Islet precursor cell (in vitro differentiated cells): ENCODE data around the gene EHMT1.
A peak's percentile ranks its signal among the peaks of the same experiment; 100 is the strongest.

Source experiments
- DNase-seq: peaks from one replicate; pipeline ENCODE4 v3.0.0-alpha.2; 2018

The EHMT1 gene

GRCh38 chr9:137648396-137648795, 29.6 kb downstream of the EHMT1 start:
- no peak for DNase-seq

GRCh38 chr9:137649553-137649952, 30.7 kb downstream of the EHMT1 start:
- no peak for DNase-seq

GRCh38 chr9:137650259-137650658, 31.5 kb downstream of the EHMT1 start:
- DNase-seq = no peak

- DNase-seq = no peak
These were observed 32.0 kb downstream of the EHMT1 start for GRCh38 chr9:137650779-137651178.

- DNase-seq = no peak
These were observed 37.6 kb downstream of the EHMT1 start for GRCh38 chr9:137656416-137656815.

DNA sequence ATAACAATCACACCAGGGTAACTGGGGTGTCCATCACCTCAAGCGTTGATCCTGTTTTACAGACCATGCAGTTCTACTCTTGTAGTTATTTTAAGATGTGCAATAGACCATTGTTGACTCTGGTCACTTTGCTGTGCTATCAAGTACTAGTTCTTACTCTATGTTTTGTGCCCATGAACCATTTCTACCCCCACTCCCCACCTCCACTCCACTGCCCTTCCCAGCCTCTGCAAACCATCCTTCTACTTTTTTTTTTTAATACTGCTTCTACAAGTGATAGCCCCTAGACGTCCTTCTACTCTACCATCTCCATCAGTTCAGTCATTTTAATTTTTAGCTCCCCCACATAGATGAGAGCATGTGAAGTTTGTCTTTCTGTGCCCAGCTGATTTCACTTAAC, 38.8 kb downstream of the EHMT1 start:
- no peak for DNase-seq

GRCh38 chr9:137658781-137659180, 40.0 kb downstream of the EHMT1 start:
- DNase-seq = no peak

DNA sequence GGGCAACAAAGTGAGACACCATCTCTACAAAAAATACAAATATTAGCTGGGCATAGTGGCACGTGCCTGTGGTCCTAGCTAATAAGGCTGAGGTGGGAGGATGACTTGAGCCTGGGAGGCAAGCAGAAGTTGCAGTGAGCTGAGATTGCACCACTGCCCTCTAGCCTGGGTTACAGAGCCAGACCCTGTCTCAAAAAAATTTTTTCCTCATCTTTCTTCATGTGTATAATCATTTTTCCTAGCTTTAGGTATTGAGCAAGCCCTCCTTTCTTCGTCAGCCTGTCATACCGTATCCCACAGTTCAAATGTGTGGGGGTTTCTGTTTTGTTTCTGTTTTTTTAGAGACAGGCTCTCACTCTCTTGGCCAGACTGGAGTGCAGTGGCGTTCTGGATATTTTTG, 41.3 kb downstream of the EHMT1 start:
- DNase-seq = no peak

DNA sequence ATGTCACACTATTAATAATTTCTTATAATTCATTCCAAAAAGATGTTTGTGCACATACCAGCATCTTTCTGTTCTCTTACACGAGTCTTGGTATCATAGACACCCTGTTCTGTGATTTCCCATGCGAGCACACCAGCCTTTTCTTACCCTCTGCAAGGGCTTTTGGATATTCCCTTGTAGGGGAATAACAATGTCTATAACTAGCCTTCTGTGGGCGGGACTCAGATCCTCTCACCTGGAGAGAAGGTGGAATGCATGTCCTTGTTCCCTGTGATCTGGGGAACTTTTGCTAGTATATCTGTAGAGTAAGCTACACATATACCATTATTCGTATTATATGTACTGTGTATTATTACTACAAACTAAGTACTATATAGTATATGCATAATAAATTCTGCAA, 44.8 kb downstream of the EHMT1 start:
- DNase-seq = no peak

DNA sequence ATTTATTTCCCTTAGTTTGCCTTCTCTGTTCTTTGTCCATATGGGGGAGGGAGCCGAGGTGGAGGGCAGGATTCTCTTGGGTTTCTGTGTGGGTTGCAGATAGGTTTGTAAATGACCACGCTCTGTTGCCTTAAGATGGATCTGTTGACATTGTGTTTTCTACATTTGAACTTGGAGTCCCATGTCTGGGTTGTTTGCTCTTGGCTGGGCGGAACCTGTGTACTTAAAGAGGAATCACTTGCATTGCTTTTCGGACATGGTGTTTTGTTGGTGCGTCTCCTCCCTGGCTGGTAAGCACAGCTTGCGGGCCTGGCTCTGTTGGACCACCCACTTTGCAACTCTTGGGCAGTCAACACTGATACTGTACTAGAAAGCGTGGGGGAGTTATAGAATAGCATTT, 45.9 kb downstream of the EHMT1 start:
- DNase-seq = no peak

GRCh38 chr9:137665226-137665625, 46.4 kb downstream of the EHMT1 start:
- no peak for DNase-seq

- peak; percentile 74 for DNase-seq
These were observed 47.1 kb downstream of the EHMT1 start for GRCh38 chr9:137665697-137666512.

DNA sequence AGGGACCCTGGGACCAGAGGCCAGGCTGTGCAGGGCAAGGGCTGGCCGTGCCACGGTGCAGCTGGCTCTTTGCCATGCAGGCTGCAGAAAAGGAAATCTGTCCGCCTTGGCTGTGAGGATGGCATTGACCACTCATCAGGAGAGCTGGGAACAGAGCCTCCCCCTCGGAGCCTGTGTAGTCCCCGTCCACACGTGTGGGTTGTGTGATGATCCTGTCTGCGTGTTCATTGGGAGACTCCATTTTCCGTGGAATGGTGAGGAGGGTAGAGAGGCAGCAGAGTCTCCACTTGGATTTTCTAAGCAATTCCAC, 47.7 kb downstream of the EHMT1 start:
- DNase-seq = no peak

DNA sequence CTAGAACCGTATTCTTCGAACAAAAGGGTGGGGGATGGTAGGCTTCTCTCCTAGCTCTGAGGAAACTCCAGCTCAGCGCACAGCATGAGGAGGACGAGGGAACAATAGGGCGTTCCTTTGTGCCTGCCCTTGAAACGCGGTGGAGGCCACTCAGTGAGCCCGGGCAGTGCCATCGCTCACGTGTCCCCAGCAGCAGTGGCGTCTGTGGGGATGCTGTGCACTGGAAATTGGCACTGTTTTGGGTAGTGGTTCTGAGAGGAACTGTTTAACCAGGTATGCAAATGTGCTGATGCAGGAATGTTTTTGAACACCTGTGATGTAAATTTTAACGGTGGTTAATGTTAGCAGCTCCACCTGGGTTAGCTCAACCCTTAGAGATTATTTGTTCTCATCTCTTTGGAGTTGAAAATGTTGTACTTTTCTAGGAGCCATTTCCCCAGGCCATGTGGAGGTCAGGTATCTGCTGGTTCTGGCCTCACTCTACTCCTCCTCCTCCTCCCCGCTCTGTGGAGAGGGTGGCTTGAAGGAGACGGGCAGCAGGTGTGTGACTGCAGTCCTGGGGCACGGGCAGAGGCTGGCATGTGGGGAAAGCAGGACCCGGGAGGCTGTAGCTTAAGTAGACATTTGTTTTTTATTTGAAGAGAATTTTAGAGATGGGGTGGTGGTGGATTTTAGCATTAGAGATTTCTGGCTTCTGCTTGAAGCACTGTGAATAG, 48.3 kb downstream of the EHMT1 start:
- no peak for DNase-seq

DNA sequence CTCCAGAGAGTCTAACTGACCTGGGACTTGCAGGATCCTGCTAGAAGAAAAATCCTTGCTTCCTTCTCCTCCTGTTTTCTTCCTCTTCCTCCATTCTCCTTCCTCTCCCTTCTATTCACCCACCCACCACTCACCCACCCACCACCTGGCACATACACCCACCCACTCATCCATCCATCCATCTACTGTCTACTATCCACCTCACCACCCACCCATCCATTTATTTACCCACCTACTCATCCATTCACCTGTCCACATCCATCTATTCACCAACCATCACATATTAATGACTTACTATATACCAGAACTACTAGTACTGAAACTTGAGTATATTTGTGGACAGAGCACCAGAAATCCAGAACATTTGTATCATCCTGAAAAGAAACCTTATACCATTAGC, 49.4 kb downstream of the EHMT1 start:
- no peak for DNase-seq

GRCh38 chr9:137669261-137669672, 50.5 kb downstream of the EHMT1 start:
- peak; percentile 63 for DNase-seq

DNA sequence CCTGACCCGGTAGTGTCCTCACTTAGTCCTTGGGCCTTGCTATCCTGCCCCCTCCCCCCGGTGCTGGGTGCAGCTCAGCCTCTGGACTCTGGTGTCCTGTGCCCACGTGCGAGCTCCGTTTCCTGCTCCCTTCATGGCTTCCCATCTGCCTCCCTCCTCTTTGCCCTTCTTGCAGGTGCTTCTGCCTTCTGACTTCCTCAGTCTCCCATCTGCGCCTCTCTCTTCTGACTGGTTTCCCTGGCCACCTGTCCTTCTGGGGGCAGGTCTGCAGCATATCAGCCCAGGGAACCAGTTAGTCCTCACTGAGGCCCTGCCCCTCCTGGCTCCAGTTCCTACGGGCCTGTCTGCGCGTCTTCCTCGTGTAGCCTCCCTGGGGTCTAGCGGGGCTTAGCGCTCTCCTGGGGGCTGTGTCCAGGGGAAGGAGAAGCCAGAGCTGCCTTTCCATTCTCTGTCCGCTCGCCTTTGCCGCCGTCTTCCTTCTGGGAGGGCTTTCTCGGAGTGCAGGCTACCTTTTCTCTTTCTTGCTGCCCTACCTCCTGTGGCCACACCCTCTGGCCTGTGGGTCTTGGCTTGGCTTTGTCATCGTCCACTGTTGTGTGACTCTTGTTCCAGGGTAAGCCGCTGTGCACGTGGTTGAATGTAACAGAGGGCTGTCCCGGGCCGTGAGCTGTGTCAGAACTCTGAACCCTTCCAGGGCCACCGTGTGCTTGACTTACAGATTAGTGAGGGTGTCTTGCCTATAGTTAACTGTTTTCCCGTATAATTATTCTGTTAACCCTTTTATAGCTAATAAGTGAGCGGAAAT, 51.8 kb downstream of the EHMT1 start:
- peak; percentile 84 for DNase-seq

DNA sequence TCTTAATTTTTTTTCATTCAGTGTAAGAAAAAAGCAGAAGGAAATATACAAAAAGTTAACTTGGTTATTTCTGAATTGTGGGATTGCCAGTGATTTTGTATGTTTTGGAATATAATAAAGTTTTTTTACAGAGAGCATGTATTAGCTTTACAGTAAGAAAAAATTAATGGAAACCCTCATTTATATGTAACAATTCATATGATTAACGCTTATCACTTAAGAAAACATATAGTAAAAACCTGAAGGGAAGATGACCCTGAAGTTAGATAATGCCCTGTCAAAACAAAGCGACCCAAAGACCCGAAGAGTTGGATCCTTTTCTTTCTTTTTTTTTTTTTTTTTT, 52.4 kb downstream of the EHMT1 start:
- no peak for DNase-seq

GRCh38 chr9:137671721-137672120, 52.9 kb downstream of the EHMT1 start:
- DNase-seq = no peak

DNA sequence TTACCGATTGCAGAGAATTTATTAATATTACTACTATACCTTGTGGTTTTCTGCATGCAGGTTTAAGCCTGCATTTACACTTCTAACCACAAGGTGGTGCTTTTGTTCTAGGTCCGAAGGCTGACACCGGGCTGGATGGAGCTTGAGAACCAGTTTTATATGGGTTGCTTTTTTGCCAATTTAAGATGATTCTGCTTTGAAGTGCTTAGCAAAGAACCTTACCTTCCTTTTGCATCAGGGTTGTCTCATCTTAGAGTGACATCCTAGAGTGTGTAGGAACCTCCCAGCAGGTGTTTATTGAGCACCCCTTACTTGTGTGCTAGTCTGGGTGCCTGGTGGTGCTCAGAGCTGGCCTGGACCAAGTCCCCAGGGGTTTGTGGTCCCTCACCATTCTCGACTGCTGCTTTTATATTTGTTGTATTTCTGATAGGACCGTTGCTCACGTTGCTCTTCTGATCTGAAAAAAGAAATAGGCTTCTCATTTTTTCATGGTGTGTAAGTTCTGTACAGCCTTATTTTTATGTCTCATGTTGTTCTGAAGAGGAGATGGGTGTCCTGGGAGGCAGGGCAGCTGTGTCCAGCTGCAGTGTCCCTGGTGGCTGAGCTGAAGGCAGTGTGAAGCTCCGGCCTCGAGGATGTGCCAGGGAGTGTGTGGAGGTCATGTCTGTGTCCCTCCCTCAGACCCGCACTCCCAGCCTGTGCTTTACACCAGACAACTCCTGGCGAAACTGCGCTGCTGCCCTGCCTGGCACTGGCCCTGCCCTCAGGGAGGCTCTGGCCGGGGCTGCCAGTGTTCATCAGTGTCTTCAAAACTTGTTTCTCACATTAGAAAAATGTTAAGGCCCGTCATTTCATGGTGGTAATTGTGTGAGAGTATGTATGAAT, 54.3 kb downstream of the EHMT1 start:
- DNase-seq = no peak

- DNase-seq = no peak
These were observed 55.1 kb downstream of the EHMT1 start for GRCh38 chr9:137673886-137674285.

DNA sequence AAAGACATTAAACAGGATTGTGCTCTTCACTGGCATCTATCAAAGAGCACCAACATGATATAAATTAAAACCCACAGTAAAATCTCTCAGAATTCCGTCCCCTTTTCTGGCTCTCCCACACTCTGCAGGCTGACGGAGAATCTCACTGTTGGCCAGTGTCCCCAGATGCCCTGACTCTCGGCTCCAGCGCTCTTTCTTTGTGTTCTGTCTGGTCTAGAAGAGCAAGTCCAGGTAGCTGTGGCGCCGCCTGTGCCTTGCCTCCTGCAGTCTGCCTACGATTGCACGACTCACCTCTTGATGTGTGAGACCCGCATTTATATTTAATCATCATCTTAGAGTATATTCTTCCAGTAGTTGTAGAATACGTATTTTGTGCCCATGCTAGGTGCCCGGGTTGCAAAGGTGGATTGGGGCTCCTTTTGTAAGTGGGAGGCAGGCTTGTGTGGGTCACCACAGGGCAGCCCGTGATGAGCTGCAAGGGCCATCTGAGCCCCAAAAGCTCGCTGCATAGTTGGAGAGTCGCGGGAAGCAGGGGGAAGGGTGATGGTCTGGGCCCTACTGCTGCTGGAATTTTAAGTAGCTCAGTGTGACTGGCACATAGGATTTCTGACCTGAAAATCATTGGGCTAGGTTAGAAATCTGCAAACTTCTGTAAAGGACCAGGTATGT, 55.6 kb downstream of the EHMT1 start:
- peak; percentile 63 for DNase-seq
